HFF-Myc (cell line): ENCODE data around the gene CA10.

Experiments
- DNase-seq: peaks from one replicate; pipeline ENCODE4 v3.0.0-alpha.2; 2011; ENCODE audit warnings: low read depth; ENCODE audit errors: extremely low read depth
- H3K4me3 ChIP-seq: replicated peaks from 2 replicates; pipeline ENCODE4 v1.5.1; 2011; ENCODE audit warnings: low read depth, mild to moderate bottlenecking, control low read depth, low read length
- TF ChIP-seq, protein P1 (sequence below): IDR thresholded peaks from 2 replicates; pipeline ENCODE4 v1.5.1; 2012; ENCODE audit warnings: mild to moderate bottlenecking, low read depth, low read length, control low read depth; ENCODE audit errors: missing control alignments

CA10 gene

DNA sequence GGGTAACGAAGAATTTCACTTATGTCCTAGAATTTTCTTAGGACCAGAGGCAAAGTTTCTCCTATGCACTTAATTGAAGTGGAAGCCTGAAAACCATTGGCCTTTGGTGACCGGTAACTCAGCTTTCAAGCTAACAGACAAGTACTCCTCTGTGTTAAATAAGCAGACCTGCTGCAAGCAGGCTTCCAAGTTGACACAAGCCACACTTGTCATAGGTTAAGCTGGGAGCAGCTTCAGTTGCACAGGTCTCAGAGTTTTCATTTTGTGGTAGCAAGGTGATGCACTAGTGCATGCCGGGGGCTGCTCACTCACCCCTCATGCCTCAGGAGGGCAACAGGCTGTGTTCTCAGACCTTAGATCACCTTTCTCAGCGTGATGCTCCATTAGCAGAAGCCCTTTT lies 498.2 kb downstream of the CA10 start:
- TF ChIP-seq, protein P1, sequence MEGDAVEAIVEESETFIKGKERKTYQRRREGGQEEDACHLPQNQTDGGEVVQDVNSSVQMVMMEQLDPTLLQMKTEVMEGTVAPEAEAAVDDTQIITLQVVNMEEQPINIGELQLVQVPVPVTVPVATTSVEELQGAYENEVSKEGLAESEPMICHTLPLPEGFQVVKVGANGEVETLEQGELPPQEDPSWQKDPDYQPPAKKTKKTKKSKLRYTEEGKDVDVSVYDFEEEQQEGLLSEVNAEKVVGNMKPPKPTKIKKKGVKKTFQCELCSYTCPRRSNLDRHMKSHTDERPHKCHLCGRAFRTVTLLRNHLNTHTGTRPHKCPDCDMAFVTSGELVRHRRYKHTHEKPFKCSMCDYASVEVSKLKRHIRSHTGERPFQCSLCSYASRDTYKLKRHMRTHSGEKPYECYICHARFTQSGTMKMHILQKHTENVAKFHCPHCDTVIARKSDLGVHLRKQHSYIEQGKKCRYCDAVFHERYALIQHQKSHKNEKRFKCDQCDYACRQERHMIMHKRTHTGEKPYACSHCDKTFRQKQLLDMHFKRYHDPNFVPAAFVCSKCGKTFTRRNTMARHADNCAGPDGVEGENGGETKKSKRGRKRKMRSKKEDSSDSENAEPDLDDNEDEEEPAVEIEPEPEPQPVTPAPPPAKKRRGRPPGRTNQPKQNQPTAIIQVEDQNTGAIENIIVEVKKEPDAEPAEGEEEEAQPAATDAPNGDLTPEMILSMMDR = no peak
- no peak overlapping the region for H3K4me3 ChIP-seq
- no peak for DNase-seq

DNA sequence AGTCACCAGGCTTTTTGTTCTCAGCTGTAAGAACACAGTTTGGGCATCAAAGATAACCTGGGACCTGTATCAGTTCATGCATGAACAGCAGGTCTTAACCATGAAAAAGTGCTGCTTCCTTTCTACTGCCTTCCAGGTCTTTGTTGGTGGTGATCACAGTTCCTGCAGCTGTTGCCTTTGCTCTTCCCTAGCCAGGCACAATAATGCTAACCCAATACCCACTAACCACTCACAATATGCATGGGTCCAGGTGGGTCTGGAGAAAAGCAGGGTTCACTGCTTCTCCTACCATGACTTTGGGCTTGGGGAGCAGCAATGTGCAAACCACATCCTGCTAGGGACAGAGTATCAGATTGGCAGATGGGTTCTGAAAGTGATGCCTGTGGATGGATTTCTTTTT lies 501.3 kb downstream of the CA10 start:
- DNase-seq = no peak
- TF ChIP-seq, protein P1 = no peak
- no peak overlapping the region for H3K4me3 ChIP-seq

DNA sequence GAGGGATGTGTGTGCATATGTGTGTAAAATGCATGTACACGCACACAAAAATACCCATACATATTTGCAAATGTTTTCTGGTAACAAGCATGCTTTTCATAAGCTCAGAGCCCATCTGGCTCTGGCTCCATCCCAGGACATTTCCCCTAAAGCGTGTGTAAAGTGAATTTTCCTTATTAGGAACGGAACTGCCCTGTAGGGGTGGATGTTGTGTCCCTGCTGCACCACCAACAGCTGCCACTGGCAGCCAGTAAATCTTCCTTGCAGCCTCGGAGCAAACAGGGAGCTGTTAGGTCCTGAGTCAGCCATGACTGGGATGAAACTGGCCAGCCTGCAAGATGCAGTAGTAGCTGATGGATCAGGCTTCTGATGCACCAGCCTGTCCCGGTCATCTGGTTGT lies 504.6 kb downstream of the CA10 start:
- H3K4me3 ChIP-seq = no peak overlapping the region
- DNase-seq = no peak
- TF ChIP-seq, protein P1 = no peak

GRCh38 chr17:51652529-51652928 lies 506.0 kb downstream of the CA10 start:
- TF ChIP-seq, protein P1 = no peak
- no peak overlapping the region for H3K4me3 ChIP-seq
- no peak for DNase-seq

DNA sequence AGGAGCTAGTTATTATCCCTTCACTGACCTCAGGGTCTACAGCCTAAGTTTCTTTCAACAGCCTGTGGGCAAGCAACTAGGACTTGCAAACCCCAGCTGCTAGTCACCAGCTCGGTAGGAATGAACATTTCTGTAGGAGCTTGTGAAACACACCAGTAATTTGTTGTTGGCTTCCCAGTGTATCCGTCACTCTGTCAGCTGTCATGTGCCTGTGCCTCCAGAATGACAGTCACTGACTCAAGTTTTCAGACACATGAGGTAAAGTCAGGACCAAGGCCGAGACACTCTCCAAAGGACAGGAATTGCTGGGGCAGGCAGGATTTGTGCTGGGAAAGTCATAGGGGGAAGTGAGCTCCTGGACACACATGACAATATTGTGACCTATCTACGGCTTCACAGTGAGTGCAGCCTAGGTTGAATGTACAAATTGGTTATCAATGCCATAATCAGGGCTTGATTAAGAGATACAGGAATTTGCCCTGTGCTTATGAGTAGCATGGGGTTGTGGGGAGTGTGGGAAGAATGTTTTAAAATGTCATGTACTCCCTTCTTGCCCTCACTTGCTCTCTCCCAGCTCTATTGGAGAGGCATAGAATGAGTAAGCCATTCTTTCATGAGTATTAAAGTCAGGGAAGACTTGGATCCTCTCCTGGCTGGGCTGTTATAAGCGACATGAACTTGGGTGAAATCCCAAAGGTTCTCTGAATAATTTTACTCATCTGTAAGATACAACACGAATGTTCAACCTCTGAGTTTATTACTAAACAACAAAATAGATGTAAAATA lies 506.8 kb downstream of the CA10 start:
- DNase-seq = no peak
- TF ChIP-seq, protein P1 = no peak

DNA sequence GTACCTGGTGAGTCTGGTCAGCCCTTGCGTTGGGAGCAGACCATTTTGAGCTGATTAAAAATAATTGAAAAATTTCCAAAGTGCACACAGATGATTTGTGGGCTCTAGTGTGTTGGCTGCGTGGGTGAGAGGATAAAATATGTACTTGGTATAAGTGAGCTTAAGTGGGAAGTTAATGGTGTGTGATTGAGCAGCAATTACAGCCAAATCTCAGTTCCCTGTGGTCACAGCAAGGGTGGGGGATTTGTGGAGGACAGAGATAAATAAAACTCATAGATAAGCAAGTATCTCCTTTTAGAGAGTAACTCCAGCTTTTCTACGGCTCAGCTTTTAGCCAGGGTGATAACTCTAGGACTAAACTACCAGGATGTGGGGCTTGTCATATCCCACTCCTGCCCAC lies 507.7 kb downstream of the CA10 start:
- no peak for DNase-seq
- H3K4me3 ChIP-seq = no peak overlapping the region
- TF ChIP-seq, protein P1 = no peak

More for the DNA sequence above, 506.8 kb downstream of the CA10 start:
- H3K4me3 ChIP-seq = no peak overlapping the region

- no peak for DNase-seq
- H3K4me3 ChIP-seq = no peak overlapping the region
- TF ChIP-seq, protein P1 = no peak
These were observed 508.3 kb downstream of the CA10 start for GRCh38 chr17:51650202-51650601.
